GM12878 (cell line): ENCODE measurements around the gene RETREG2.

Source experiments
- CHD1 ChIP-seq: IDR thresholded peaks from 2 replicates; pipeline ENCODE4 v1.6.1; 2012; ENCODE audit warnings: low read depth, low read length, improper control_type of control experiment
- CTCF ChIP-seq, 3 experiments: IDR thresholded peaks in 2 of 3; conservative IDR thresholded peaks in 1 of 3; 2 replicates each; pipeline ENCODE4 v1.5.1; 2011; ENCODE audit warnings: low read depth in 3 of 3, low read length in 3 of 3, mild to moderate bottlenecking in 3 of 3, control low read depth in 2 of 3, moderate library complexity in 2 of 3, inconsistent platforms in 1 of 3, mixed read lengths in 1 of 3; ENCODE audit not compliant: control insufficient read depth in 2 of 3, insufficient read depth in 1 of 3; ENCODE audit errors: extremely low read depth in 1 of 3
- GABPA ChIP-seq: IDR thresholded peaks from 2 replicates; pipeline ENCODE4 v1.6.1; 2014; ENCODE audit warnings: antibody characterized with exemption, low read depth, mild to moderate bottlenecking, inconsistent platforms
- JUNB ChIP-seq: IDR thresholded peaks from 2 replicates; pipeline ENCODE4 v1.6.1; 2016; ENCODE audit warnings: antibody characterized with exemption, mild to moderate bottlenecking
- POLR2A ChIP-seq: IDR thresholded peaks from 2 replicates; pipeline ENCODE4 v1.6.1; 2011; ENCODE audit warnings: low read depth, mild to moderate bottlenecking, low read length
- RAD21 ChIP-seq: IDR thresholded peaks from 2 replicates; pipeline ENCODE4 v1.6.1; 2011; ENCODE audit warnings: mild to moderate bottlenecking, low read depth, low read length, moderate library complexity; ENCODE audit not compliant: insufficient read depth
- RFX5 ChIP-seq: IDR thresholded peaks from 2 replicates; pipeline ENCODE4 v1.6.1; 2011; ENCODE audit warnings: low read depth, low read length, improper control_type of control experiment

- no peak for TF ChIP-seq CHD1
- no peak for TF ChIP-seq CTCF (IDR thresholded peaks at IDR 0.05 in 2 of 3, conservative IDR thresholded peaks at IDR 0.05 in 1 of 3; ENCODE audit: control insufficient read depth in 2 of 3, extremely low read depth in 1 of 3, insufficient read depth in 1 of 3, low read depth in 3 of 3, low read length in 3 of 3)
- TF ChIP-seq GABPA = no peak
- TF ChIP-seq JUNB = no peak
- TF ChIP-seq RFX5 = no peak
- no peak for TF ChIP-seq POLR2A
- no peak for TF ChIP-seq RAD21
Measured at GRCh38 chr2:219178377-219179175, 501 bp downstream of the RETREG2 start.
